ENCODE data around the gene TADA1.
"Not testable (repeated sequence)": the region's sequence is repeated elsewhere in the genome, so short reads cannot be mapped to it uniquely, and the experiment has no call there.

TADA1 gene

DNA sequence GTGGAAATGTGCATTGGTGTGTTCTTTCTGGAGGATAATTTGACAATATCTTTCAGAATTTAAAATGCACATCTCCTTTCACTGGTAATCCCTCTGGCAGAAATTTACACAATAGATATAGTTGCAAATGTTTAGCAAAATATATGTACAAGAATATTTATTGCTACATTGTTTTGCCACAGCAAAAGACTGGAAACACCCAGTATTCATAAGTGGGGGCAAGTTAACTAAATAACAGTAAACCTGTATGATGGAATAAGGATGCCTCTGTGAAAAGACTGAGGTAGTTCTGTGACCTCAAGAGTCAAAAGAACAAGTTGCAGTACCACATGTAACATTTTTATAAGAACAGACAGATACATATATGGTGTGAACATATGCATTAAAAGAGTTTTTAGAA, 13.7 kb upstream of the TADA1 start:
- H3K27ac ChIP-seq, result no peak overlapping the region
- TF ChIP-seq, protein P1, sequence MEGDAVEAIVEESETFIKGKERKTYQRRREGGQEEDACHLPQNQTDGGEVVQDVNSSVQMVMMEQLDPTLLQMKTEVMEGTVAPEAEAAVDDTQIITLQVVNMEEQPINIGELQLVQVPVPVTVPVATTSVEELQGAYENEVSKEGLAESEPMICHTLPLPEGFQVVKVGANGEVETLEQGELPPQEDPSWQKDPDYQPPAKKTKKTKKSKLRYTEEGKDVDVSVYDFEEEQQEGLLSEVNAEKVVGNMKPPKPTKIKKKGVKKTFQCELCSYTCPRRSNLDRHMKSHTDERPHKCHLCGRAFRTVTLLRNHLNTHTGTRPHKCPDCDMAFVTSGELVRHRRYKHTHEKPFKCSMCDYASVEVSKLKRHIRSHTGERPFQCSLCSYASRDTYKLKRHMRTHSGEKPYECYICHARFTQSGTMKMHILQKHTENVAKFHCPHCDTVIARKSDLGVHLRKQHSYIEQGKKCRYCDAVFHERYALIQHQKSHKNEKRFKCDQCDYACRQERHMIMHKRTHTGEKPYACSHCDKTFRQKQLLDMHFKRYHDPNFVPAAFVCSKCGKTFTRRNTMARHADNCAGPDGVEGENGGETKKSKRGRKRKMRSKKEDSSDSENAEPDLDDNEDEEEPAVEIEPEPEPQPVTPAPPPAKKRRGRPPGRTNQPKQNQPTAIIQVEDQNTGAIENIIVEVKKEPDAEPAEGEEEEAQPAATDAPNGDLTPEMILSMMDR (conservative IDR thresholded peaks at IDR 0.05), result no peak

DNA sequence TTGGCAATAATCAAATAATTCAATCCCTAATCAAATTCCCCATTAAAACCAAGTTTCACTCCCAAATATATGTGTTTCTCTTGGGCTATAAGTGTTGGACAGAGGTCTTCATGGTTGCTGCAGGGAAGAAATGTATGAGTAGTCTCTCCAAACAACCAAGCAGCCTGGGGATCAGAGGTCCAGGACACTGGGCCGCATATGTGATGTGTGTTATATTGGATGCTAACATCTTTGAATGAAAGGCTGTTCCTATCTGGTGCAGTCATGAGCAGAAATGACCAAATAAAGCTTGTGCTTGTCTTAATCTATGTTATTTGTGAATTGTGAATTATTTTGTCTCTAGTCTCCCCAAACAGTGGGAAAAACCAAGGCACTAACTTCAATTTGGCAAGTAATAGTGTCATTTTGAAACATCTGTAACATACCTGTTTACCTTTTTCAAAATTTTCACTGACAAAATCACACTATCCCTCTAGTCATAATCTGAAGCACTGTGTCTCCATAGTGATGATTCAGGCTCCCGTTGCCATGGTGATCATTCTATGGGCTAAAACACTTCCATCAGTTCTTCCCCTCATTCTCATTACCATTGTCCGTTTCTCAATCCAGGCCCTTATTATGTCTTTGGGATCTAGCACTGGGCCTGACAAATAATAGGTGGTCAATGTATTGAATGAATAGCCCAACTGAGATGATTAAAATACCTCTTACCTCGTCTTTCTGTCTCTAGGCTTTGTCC, 12.5 kb upstream of the TADA1 start:
- TF ChIP-seq, protein P1 (conservative IDR thresholded peaks at IDR 0.05), result no peak

DNA sequence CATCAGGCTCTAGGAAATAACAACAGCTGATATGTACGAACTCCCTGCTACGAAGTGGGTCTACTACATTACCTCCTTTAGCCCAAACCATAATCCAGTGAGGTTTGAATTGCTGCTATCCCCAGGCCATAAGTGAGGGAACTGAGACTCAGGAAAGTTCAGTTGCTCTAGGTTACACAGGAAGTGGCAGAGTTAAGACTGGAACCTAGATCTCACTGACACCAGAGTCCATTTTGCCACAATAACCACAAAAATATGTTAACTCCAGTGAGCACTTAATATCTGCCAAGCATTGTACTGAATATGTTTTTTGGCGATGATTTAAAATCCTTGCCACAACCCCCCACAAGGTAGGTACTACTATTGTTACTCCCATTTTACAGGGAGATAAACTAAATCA, 8.9 kb upstream of the TADA1 start:
- H3K27ac ChIP-seq, result no peak overlapping the region
- TF ChIP-seq, protein P1 (conservative IDR thresholded peaks at IDR 0.05), result no peak

More for the DNA sequence above, 12.5 kb upstream of the TADA1 start:
- H3K27ac ChIP-seq, result no peak overlapping the region

DNA sequence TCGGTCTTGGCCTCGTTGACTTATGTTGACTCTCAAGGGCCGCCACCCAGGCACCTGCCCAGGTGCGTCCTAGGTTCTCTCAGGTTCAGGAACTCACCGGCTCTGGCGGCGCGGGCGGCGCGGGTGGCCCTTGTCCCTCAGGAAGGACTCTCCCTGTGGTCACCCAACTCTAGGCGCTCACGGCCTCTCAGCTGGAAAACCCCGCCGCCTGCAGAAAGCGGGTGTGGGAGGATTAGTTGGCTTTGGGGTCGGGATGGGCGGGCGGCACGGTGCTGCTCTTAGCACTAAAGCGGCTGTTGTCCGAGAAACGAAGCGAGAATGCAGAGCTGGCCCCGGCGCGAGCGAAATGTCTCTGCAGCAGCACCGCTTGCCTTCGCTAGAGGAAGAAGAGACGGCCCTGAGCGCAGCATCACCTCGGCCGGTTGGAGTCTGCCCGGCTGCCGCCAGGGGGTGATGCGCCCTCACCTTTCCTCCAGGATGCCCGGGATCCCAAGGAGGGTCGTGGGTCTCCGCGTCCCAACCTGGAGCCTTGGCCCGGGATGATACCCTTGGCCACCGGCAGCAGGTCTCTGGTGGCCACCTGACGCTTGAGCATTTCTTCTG, 8.1 kb upstream of the TADA1 start:
- TF ChIP-seq, protein P1 (conservative IDR thresholded peaks at IDR 0.05), result no peak

DNA sequence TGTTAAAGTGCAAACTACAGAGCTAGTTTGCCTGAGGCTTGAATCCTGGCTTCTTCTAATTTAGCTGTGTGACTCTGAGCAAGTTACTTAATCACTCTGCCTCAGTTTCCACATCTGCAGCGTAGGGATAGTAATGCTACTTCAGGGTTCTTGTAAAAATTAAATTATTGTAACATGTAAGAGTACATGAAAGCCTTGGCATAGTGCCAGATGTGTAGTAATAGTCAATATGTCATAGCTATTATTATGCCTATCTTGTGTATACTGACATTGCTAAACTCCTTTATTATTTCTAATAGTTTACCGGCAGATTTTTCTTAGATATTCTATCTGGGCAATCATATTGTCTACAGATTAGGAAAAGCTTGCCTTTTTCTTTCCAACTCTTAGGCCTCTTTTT, 6.8 kb upstream of the TADA1 start:
- TF ChIP-seq, protein P1 (conservative IDR thresholded peaks at IDR 0.05), result no peak
- H3K27ac ChIP-seq, result no peak overlapping the region

More for the DNA sequence above, 8.1 kb upstream of the TADA1 start:
- H3K27ac ChIP-seq, result no peak overlapping the region

DNA sequence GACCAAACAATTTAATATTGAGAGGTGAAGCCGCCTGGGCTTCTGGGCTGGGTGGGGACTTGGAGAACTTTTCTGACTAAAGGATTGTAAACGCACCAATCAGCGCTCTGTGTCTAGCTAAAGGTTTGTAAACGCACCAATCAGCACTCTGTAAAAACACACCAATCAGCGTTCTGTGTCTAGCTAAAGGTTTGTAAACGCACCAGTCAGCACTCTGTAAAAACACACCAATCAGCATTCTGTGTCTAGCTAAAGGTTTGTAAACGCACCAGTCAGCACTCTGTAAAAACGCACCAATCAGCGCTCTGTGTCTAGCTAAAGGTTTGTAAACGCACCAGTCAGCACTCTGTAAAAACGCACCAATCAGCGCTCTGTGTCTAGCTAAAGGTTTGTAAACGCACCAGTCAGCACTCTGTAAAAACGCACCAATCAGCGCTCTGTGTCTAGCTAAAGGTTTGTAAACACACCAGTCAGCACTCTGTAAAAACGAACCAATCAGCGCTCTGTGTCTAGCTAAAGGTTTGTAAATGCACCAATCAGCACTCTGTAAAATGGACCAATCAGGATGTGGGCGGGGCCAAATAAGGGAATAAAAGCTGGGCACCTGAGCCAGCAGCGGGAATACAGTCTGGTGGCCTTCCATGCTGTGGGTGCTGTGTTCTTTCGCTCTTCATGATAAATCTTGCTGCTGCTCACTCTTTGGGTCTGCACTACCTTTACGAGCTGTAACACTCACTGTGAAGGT, 2.3 kb upstream of the TADA1 start:
- H3K27ac ChIP-seq, result not testable (repeated sequence)

DNA sequence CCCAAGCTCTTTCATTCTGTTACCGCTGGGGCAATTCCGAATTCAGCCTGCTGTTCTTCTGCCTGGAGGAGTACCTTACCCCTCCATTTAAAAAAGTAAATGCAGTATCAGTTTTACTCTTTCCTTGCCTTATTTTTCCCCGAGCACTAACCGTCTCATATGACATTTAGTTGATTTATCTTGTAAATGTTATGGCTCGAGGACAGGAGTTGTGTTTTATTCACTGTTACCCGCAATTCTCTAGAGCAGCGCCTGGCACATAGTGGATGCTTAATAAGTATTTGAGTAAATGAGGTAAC, 425 bp upstream of the TADA1 start:
- peak overlapping the region; percentile 92 for H3K27ac ChIP-seq
- TF ChIP-seq, protein P1 (conservative IDR thresholded peaks at IDR 0.05), result 0 out of 2 replicates have a peak, but pooled peaks have one; percentile 5

All from VCaP (cell line).